HG03060 (cell line): Measurements from ENCODE around the gene PUS7.
"Not testable (repeated sequence)": the region's sequence is repeated elsewhere in the genome, so short reads cannot be mapped to it uniquely, and the experiment has no call there.

ENCODE experiments used
- ATAC-seq: cut with Tn5 transposase; IDR thresholded peaks from one replicate; pipeline ENCODE4 v1.9.1; 2021; ENCODE audit warnings: low read depth, moderate number of reproducible peaks; ENCODE audit not compliant: unreplicated experiment

The PUS7 gene

DNA sequence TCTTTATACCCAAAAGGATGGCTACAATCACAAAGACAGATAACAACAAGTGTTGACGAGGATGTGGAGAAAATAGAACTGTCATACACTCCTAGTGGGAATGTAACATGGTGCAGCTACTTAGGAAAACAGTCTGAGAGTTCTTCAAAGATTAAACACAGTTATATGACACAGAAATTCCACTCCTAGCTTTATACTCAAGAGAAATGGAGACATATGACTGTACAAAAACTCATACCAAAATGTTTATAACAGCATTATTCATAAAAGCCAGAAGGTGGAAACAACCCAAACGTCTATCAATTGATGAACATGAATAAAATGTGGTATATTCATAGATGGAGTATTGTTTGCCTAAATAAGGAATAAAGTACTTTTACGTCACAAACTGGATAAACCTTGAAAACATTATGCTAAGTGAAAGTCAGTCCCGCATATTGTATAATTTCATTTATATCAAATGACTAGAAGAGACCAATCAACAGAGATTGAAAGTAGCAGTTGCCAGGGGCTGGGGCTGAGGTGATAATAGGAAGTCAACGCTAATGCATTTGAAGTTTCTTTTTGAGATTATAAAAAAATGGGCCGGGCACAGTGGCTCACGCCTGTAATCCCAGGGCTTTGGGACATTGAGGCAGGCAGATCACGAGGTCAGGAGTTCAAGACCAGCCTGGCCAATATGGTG, 71.8 kb downstream of the PUS7 start:
- no peak for ATAC-seq

DNA sequence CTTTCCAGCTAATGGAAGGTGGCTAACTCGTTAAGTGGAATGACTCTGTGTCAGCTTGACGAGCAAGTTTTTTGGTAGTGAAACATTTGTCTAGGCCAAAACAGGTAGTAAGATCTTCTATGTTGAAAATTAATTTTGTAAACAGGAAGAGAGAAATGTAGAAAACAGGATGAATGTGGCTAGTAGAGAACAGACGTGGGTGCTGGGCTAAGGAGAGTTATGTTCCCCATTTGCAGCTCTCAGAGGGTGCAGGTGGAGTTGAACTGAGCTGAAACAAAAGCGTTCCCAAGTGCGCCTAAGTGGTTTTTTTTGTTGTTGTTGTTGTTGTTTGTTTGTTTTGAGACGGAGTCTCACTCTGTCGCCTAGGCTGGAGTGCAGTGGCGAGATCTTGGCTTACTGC, 73.9 kb downstream of the PUS7 start:
- no peak for ATAC-seq

DNA sequence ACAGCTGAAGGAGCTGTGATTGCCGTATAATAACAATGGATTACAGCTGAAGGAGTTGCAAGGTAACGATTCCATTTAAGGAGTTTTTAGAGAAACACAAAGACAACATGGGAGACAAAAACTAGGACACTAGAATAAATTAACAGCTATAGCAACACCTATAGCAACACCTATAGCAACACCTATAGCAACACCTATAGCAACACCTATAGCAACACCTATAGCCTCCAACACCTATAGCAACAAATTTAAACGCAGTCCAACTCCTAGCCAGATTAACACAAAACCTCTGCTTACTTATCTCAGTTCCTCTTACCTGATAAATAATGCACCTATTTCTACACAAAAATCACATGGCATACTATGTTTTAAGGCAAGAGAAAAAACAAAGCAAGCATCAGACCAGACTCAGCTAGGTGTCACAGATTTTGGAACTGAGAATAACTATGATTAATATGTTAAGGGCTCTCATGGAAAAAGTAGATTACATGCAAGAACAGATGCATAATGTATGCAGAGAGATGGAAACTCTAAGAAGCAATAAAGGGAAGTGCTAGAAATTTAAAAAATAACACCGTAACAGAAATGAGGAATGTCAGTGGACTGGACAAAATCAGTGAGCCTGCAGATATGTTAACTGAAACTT, 77.6 kb downstream of the PUS7 start:
- ATAC-seq: no peak

DNA sequence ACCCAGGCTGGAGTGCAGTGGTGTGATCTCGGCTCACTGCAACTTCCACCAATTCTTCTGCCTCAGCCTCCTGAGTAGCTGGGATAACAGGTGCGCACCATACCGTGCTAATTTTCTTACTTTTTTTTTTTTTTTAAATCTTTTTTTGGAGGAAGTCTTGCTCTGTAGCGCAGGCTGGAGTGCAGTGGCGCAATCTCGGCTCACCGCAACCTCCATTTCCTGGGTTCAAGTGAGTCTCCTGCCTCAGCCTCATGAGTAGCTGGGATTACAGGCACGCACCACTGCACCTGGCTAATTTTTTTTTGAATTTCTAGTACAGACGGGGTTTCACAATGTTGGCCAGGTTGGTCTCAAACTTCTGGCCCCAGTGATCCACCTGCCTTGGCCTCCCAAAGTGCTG, 79.9 kb downstream of the PUS7 start:
- ATAC-seq: not testable (repeated sequence)

DNA sequence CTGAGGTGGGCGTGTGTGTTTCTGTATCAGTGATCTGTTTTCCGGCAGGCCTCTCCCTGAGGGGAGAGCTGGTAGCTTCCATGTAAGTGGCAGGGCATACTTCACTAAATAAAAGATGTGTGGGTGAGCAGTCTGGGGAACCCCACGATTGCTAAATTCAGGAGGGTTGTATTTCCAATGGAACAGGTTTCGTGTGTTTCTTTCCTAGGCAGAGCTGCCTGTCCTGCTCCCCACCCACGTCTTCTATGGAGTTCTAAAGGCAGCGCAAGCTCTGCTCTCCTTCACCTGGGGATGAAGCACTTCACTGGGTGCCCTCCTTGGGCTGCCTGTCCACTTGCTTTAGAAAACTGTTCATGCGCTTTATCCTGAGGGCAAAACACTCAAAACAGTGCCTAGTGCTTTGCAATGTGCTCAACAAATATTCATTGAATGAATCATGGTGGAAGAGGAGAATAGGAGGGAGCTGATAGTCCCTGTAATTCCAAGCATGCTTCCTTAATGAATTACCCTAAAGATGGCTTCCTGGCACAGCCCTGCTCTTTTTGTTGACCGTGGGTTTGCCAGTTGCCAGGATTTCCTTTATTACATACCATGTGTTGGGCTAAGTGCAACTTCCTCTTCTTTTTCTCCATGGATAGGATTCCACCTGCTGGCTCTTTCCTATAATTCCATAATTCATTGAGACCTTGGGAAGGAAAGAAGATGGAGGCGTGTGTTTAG, 82.7 kb downstream of the PUS7 start:
- ATAC-seq: no peak

DNA sequence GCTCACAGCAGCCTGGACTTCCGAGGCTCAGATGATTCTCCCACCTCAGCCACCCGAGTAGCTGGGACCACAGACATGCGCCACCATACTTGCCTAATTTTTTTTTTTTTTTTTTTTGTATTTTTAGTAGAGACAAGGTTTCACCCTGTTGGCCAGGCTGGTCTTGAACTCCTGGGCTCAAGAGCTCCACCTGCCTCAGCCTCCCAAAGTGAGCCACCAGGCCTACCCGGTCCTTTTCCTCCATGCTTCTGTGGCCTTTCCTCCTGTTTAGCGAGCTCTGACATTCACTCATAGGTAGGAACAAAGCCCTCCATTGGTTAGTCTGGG, 83.3 kb downstream of the PUS7 start:
- no peak for ATAC-seq

DNA sequence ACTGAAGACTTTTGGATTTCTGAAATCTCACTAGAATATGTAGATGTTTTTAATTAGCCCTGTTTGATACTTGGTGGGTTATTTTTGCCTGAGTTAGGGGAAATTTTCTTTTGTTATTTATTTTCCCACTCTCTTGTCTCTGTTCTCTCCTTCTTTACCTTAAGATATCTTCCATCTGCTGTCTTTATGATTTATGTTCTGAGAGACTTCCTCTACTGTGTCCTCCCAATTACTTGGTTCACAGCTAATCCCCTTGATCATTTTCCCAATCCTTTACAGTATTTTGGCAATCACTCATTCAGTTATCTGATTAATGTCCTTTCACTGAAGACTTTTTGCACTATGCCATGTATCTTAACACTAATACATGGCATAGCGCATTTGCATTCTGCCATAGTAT, 83.8 kb downstream of the PUS7 start:
- ATAC-seq: no peak

DNA sequence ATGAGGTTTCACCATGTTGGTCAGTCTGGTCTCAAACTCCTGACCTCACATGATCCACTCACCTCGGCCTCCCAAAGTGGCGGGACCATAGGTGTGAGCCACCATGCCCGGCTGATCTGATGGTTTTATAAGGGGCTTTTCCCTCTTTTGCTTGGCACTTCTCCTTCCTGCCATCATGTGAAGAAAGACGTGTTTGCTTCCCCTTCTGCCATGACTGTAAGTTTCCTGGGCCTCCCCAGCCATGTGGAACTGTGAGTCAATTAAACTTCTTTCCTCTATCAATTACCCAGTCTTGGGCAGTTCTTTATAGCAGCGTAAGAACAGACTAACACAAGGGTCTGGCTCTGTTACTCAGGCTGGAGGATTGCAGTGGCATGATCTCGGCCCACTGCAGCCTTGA, 84.7 kb downstream of the PUS7 start:
- not testable (repeated sequence) for ATAC-seq

DNA sequence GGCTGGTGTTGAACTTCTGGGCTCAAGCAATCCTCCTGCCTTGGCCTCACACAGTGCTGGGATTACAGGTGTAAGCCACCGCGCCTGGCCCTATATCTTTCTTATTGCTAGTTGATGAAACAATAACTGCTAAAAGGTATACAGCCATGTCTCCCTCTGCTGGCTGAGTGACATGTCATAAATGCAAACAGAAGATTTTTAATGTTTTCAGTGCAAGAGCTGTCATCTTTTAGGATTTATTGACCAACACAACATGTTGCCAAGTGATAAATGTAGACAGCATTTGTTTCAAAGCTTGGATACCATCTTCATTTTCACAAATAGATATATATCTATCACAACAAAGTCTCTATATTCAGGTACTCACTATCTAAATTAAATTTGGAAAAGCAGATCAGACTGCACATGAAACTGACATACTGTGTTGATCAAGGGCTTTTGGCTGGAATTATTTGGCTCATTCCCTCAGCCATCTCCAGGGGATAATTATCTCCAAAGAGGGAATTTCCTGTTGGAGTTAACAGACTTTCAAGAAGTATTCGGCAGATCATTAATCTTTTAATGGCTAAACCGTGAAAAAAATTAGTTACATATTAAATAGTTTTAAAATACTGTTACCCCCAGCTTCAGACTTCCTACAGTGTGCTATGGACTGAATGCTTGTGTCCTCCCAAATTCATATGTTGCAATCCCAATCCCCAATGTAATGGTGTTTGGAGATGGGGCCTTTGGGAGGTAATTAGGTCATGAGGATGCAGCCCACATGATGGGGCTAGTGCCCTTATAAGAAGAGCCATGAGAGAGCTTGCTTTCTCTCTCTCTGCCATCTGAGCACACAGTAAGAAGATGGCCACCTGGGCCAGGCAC, 92.1 kb downstream of the PUS7 start:
- no peak for ATAC-seq

DNA sequence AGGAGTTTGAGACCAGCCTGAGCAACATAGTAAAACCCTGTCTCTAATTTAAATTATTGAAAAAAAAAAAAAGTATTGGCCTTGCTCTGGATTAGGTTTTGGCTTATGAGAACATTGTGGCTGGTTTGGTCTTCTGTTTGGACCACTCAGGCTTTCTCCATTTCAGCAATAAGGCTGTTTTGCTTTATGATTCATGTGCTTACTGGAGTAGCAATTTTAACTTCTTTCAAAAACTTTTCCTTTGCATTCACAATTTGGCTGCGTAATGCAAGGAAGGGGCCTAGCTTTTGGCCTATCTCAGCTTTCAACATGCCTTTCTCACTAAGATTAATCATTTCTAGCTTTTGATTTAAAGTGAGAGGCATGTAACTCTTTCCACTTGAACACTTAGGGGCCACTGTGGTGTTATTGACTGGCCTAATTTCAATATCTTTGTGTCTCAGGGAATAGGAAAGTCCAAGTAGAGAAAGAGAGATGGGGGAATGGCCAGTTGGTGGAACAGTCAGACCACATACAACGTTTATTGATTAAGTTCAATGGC, 95.4 kb downstream of the PUS7 start:
- no peak for ATAC-seq

DNA sequence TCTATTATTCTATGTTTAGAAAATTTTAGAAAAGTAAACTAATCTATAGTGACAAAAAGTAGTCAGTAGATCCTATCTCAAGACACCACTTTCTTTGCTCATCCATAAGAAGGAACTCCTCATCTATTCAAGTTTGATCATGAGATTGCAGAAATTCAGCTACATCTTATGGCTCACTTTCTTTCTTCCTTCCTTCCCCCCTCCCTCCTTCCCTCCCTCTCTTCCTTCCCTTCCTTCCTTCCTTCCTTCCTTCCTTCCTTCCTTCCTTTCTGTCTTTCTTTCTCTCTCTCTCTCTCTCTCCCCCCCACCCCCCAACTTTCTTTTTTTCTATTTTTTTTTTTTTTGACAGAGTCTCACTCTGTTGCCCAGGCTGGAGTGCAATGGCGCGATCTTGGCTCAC, 98.1 kb downstream of the PUS7 start:
- no peak for ATAC-seq

DNA sequence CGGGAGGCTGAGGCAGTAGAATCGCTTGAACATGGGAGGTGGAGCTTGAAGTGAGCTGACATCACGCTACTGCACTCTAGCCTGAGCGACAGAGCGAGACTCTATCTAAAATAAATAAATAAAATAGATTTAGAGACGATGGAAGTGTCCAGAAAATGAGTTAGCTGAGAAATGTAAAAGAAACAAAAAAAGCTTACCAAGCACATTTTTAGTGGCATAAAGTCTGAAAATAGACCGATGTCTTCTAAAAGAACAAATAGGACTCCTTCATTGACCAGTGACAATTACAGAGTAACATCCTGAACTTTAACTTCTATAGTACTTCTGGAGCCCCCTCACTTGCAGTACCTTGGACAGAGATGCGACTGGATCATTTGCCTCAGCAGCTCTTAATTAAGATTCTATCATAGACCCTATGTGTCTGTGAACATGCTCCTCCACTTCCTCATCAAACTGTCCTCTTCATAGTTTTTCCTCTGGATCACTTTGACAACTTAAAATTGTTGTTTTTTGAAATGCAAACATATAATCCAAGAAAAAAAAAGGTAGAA, 108.1 kb downstream of the PUS7 start:
- no peak for ATAC-seq

DNA sequence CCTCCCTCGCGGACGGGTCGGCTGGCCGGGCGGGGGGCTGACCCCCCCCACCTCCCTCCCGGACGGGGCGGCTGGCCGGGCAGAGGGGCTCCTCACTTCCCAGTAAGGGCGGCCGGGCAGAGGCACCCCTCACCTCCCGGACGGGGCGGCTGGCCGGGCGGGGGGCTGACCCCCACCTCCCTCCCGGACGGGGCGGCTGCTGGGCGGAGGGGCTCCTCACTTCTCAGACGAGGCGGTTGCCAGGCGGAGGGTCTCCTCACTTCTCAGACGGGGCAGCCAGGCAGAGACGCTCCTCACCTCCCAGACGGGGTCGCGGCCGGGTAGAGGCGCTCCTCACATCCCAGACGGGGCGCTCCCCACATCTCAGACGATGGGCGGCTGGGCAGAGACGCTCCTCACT, 111.3 kb downstream of the PUS7 start:
- ATAC-seq: not testable (repeated sequence)

DNA sequence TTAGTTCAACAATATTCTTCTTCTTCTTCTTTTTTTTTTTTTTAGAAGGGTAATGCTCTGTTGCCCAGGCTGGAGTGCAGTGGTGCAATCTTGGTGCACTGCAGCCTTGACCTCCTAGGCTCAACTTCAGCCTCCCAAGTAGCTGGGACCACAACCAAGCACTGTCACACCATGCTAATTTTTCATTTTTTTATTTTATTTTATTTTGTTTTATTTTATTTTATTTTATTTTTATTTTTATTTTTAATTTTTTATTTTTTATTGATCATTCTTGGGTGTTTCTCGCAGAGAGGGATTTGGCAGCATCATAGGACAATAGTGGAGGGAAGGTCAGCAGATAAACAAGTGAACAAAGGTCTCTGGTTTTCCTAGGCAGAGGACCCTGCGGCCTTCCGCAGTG, 112.3 kb downstream of the PUS7 start:
- ATAC-seq: not testable (repeated sequence)

DNA sequence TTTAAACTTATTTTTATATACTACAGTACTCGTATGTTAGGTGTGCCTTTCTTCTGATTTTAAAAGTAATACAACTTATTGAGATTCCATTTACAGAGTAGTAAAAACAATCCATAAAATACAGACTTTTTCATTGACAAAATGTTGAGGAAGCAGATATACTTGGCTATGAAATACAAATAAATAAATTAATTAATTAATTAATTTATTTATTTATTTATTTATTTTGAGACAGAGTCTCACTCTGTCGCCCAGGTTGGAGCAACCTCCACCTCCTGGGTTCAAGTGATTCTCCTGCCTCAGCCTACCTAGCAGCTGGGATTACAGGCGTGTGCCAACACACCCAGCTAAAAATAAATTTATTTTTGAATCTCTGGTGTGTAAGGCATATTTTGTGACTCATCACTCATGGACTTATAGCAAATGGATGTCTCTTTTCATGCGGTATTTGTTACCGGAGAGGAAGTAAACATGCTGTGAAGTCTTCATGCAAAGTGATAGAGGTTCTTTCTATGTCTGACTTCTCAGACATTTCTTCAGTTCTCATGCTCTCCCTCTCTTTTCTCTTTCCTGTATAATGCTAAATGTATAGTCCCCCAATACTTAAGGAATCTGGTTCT, 113.2 kb downstream of the PUS7 start:
- no peak for ATAC-seq
